SK-N-SH treated with all-trans-retinoic acid at 6 μM for 48 hours (cell line): Measurements from ENCODE around the gene SPNS3.

Experiments used
- ATAC-seq: fragments of 200-7000 bp; cut with Tn5 transposase; 3 replicates; pipeline ENCODE4 v1.9.1; 2020; ENCODE audit warnings: mild to moderate bottlenecking, moderate library complexity
- ARNTL ChIP-seq: fragments of 450-650 bp; formaldehyde crosslinking; IDR thresholded peaks from 2 replicates; pipeline ENCODE4 v1.5.0; 2020; ENCODE audit warnings: low read depth, mild to moderate bottlenecking, moderate library complexity, borderline replicate concordance
- BACH2 ChIP-seq: fragments of 250-450 bp; sonication (Bioruptor Pico); IDR thresholded peaks from 2 replicates; pipeline ENCODE4 v1.9.0; 2021; ENCODE audit warnings: mild to moderate bottlenecking, borderline replicate concordance
- CREB5 ChIP-seq: fragments of 250-450 bp; sonication (Bioruptor Pico); IDR thresholded peaks from 2 replicates; pipeline ENCODE4 v1.5.1; 2020; ENCODE audit warnings: low read depth, mild to moderate bottlenecking, moderate library complexity
- CSDC2 ChIP-seq: fragments of 250-450 bp; sonication (Bioruptor Pico); IDR thresholded peaks from 2 replicates; pipeline ENCODE4 v1.5.0; 2020; ENCODE audit warnings: mild to moderate bottlenecking, moderate library complexity
- ESRRG ChIP-seq: fragments of 250-450 bp; sonication (Bioruptor Pico); IDR thresholded peaks from 2 replicates; pipeline ENCODE4 v1.6.1; 2021; ENCODE audit warnings: mild to moderate bottlenecking
- GLIS3 ChIP-seq: fragments of 250-450 bp; sonication (Bioruptor Pico); IDR thresholded peaks from 2 replicates; pipeline ENCODE4 v1.5.0; 2020; ENCODE audit warnings: mild to moderate bottlenecking, moderate library complexity
- ISL1 ChIP-seq: fragments of 250-450 bp; sonication (Bioruptor Pico); IDR thresholded peaks from 2 replicates; pipeline ENCODE4 v2.1.2; 2022; ENCODE audit warnings: mild to moderate bottlenecking, moderate library complexity
- OSR1 ChIP-seq: fragments of 250-450 bp; sonication (Bioruptor Pico); IDR thresholded peaks from 2 replicates; pipeline ENCODE4 v1.8.0; 2022; ENCODE audit warnings: moderate library complexity, mild to moderate bottlenecking, inconsistent platforms
- PPARA ChIP-seq: fragments of 250-450 bp; sonication (Bioruptor Pico); IDR thresholded peaks from 2 replicates; pipeline ENCODE4 v1.5.0; 2020; ENCODE audit warnings: mild to moderate bottlenecking, borderline replicate concordance
- RARB ChIP-seq: fragments of 250-450 bp; sonication (Bioruptor Pico); IDR thresholded peaks from 2 replicates; pipeline ENCODE4 v1.8.0; 2021; ENCODE audit warnings: mild to moderate bottlenecking, moderate library complexity
- SNAI2 ChIP-seq: fragments of 250-450 bp; sonication (Bioruptor Pico); IDR thresholded peaks from 2 replicates; pipeline ENCODE4 v1.5.0; 2020; ENCODE audit warnings: mild to moderate bottlenecking, moderate library complexity
- TCF4 ChIP-seq: fragments of 250-450 bp; sonication (Bioruptor Pico); IDR thresholded peaks from 2 replicates; pipeline ENCODE4 v1.8.0; 2021; ENCODE audit warnings: mild to moderate bottlenecking, moderate library complexity, borderline replicate concordance
- TSHZ2 ChIP-seq: fragments of 250-450 bp; sonication (Bioruptor Pico); IDR thresholded peaks from 2 replicates; pipeline ENCODE4 v1.5.0; 2020; ENCODE audit warnings: mild to moderate bottlenecking, moderate library complexity
- ZFP3 ChIP-seq: fragments of 250-450 bp; sonication (Bioruptor Pico); IDR thresholded peaks from 2 replicates; pipeline ENCODE4 v1.5.0; 2020; ENCODE audit warnings: mild to moderate bottlenecking, moderate library complexity
- ZNF565 ChIP-seq: fragments of 450-650 bp; formaldehyde crosslinking; conservative IDR thresholded peaks from 2 replicates; pipeline ENCODE4 v1.5.0; 2020; ENCODE audit warnings: low read depth, mild to moderate bottlenecking, moderate library complexity
- ZNF70 ChIP-seq: fragments of 450-650 bp; formaldehyde crosslinking; IDR thresholded peaks from 2 replicates; pipeline ENCODE4 v1.5.0; 2020; ENCODE audit warnings: mild to moderate bottlenecking, moderate library complexity
- ZNF8 ChIP-seq: fragments of 450-650 bp; formaldehyde crosslinking; IDR thresholded peaks from 2 replicates; pipeline ENCODE4 v1.5.0; 2020; ENCODE audit warnings: mild to moderate bottlenecking, moderate library complexity
- TF ChIP-seq, protein P1 (sequence below): fragments of 250-450 bp; sonication (Bioruptor Pico); IDR thresholded peaks from 2 replicates; pipeline ENCODE4 v1.8.0; 2021; ENCODE audit warnings: low read depth, mild to moderate bottlenecking, moderate library complexity, borderline replicate concordance
- TF ChIP-seq, protein P2 (sequence below): fragments of 250-450 bp; sonication (Bioruptor Pico); IDR thresholded peaks from 2 replicates; pipeline ENCODE4 v1.5.1; 2021; ENCODE audit warnings: mild to moderate bottlenecking, moderate library complexity
- TF ChIP-seq, protein P3 (sequence below): fragments of 250-450 bp; sonication (Bioruptor Pico); IDR thresholded peaks from 2 replicates; pipeline ENCODE4 v1.8.0; 2020; ENCODE audit warnings: mild to moderate bottlenecking, moderate library complexity, borderline replicate concordance

SPNS3 gene

GRCh38 chr17:4440690-4441686 is 7.2 kb downstream of the SPNS3 start:
- ATAC-seq = no peak
- TF ChIP-seq TCF4 (CRISPR knock-in tag) (0 out of 2 replicates have a peak, but pooled peaks have one; percentile 14), PPARA (CRISPR knock-in tag) (no peak), ISL1 (CRISPR knock-in tag) (0 out of 2 replicates have a peak, but pooled peaks have one; percentile 11)

GRCh38 chr17:4442582-4442981 is 8.8 kb downstream of the SPNS3 start:
- ATAC-seq = no peak
- TF ChIP-seq ZNF8 (CRISPR knock-in tag) (no peak), ZNF565 (CRISPR knock-in tag) (no peak), SNAI2 (CRISPR knock-in tag) (no peak)
- TF ChIP-seq, all 23 proteins: peak for 0

DNA sequence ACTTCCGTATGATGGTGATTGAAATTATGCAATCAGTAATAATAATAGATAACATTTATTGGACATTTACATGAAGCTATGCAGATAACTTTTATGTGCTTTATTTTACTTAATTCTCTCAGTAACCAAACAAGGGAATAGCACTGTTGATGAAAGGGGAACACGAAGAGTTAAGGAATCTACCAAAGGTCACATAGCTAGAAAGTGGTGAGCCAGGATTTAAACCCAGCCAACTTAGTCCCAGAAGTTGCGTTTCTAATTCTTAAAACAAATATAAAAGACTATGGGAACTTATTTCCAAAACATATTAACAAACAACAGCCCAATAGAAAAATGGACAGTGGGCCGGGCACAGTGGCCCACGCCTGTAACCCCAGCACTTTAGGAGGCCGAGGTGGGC is 9.7 kb downstream of the SPNS3 start:
- no peak for TF ChIP-seq CSDC2 (CRISPR knock-in tag)
- no peak for TF ChIP-seq GLIS3 (CRISPR knock-in tag)
- TF ChIP-seq, protein P1, sequence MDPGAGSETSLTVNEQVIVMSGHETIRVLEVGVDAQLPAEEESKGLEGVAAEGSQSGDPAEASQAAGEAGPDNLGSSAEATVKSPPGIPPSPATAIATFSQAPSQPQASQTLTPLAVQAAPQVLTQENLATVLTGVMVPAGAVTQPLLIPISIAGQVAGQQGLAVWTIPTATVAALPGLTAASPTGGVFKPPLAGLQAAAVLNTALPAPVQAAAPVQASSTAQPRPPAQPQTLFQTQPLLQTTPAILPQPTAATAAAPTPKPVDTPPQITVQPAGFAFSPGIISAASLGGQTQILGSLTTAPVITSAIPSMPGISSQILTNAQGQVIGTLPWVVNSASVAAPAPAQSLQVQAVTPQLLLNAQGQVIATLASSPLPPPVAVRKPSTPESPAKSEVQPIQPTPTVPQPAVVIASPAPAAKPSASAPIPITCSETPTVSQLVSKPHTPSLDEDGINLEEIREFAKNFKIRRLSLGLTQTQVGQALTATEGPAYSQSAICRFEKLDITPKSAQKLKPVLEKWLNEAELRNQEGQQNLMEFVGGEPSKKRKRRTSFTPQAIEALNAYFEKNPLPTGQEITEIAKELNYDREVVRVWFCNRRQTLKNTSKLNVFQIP = no peak
- no peak for TF ChIP-seq CREB5 (CRISPR knock-in tag)
- no peak for TF ChIP-seq SNAI2 (CRISPR knock-in tag)
- no peak for TF ChIP-seq PPARA (CRISPR knock-in tag)
- TF ChIP-seq ZNF565 (CRISPR knock-in tag) = no peak
- TF ChIP-seq, protein P2, sequence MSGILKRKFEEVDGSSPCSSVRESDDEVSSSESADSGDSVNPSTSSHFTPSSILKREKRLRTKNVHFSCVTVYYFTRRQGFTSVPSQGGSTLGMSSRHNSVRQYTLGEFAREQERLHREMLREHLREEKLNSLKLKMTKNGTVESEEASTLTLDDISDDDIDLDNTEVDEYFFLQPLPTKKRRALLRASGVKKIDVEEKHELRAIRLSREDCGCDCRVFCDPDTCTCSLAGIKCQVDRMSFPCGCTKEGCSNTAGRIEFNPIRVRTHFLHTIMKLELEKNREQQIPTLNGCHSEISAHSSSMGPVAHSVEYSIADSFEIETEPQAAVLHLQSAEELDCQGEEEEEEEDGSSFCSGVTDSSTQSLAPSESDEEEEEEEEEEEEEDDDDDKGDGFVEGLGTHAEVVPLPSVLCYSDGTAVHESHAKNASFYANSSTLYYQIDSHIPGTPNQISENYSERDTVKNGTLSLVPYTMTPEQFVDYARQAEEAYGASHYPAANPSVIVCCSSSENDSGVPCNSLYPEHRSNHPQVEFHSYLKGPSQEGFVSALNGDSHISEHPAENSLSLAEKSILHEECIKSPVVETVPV (CRISPR knock-in tag) = no peak
- no peak for TF ChIP-seq TCF4 (CRISPR knock-in tag)
- TF ChIP-seq BACH2 (CRISPR knock-in tag) = no peak
- TF ChIP-seq ZNF8 (CRISPR knock-in tag) = no peak
- TF ChIP-seq ARNTL = no peak
- TF ChIP-seq TSHZ2 (CRISPR knock-in tag) = no peak
- TF ChIP-seq, protein P3, sequence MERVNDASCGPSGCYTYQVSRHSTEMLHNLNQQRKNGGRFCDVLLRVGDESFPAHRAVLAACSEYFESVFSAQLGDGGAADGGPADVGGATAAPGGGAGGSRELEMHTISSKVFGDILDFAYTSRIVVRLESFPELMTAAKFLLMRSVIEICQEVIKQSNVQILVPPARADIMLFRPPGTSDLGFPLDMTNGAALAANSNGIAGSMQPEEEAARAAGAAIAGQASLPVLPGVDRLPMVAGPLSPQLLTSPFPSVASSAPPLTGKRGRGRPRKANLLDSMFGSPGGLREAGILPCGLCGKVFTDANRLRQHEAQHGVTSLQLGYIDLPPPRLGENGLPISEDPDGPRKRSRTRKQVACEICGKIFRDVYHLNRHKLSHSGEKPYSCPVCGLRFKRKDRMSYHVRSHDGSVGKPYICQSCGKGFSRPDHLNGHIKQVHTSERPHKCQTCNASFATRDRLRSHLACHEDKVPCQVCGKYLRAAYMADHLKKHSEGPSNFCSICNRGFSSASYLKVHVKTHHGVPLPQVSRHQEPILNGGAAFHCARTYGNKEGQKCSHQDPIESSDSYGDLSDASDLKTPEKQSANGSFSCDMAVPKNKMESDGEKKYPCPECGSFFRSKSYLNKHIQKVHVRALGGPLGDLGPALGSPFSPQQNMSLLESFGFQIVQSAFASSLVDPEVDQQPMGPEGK = no peak
- no peak for TF ChIP-seq OSR1 (CRISPR knock-in tag)
- TF ChIP-seq ZFP3 (CRISPR knock-in tag) = no peak
- no peak for TF ChIP-seq ZNF70 (CRISPR knock-in tag)
- no peak for TF ChIP-seq ESRRG
- TF ChIP-seq RARB (CRISPR knock-in tag) = no peak
- no peak for ATAC-seq
